Aorta (tissue), 5 donors: ENCODE data around the gene LRRC8D. TPM values are rescaled to one million over a fixed set of nuclear protein-coding genes. Genes with fewer than 3 reads are reported as not detected.

Experiments
- ATAC-seq: fragments of 200-7000 bp; cut with Tn5 transposase; one replicate; pipeline ENCODE4 v1.9.1; 2022; ENCODE audit warnings: moderate library complexity; ENCODE audit not compliant: low FRiP score
- DNase-seq, 2 donors: peaks; one replicate each; pipeline ENCODE4 v3.0.0-alpha.2; 2020
- H3K27ac ChIP-seq, 2 donors: one replicate each; pipeline ENCODE4 v1.5.1; 2013; ENCODE audit warnings: low read length in 2 of 2, mild to moderate bottlenecking in 2 of 2, moderate library complexity in 2 of 2, control low read depth in 1 of 2, inconsistent platforms in 1 of 2, low read depth in 1 of 2
- H3K27me3 ChIP-seq, 2 donors: one replicate each; pipeline ENCODE4 v1.6.1; 2013; ENCODE audit warnings: control low read depth in 1 of 2, low read length in 1 of 2, mild to moderate bottlenecking in 1 of 2, moderate library complexity in 1 of 2; ENCODE audit not compliant: insufficient read depth in 2 of 2, control insufficient read depth in 1 of 2
- H3K36me3 ChIP-seq, 2 donors: one replicate each; pipeline ENCODE4 v1.6.1; 2013; ENCODE audit warnings: control low read depth in 1 of 2, low read length in 1 of 2, mild to moderate bottlenecking in 1 of 2; ENCODE audit not compliant: insufficient read depth in 2 of 2, control insufficient read depth in 1 of 2
- H3K4me1 ChIP-seq, 2 donors: one replicate each; pipeline ENCODE4 v1.6.1; 2013; ENCODE audit warnings: low read length in 2 of 2, control low read depth in 1 of 2, mild to moderate bottlenecking in 1 of 2, moderate library complexity in 1 of 2; ENCODE audit not compliant: insufficient read depth in 2 of 2, control insufficient read depth in 1 of 2
- H3K4me3 ChIP-seq, 2 donors: one replicate each; pipeline ENCODE4 v1.5.1; 2013; ENCODE audit warnings: low read length in 2 of 2, control low read depth in 1 of 2, mild to moderate bottlenecking in 1 of 2
- H3K9me3 ChIP-seq: one replicate; pipeline ENCODE4 v1.6.1; 2013; ENCODE audit warnings: mild to moderate bottlenecking, low read length; ENCODE audit not compliant: control insufficient read depth
- WGBS, 2 donors: extraction: QIAGEN DNeasy Blood & Tissue Kit; methylation state at CpG; one replicate each; pipeline ENCODE4 v1.1.7; 2013; 5-methylcytosine and 5-hydroxymethylcytosine counted together
- intact Hi-C, 2 donors: fragments of 100-400 bp; cut with DNase I; formaldehyde crosslinking; loops; one replicate each; pipeline versions ENCODE4 v1.14.2 to v1.15.0; 2022
- polyA plus RNA-seq, 2 donors: library from polyadenylated mRNA; stranded (reverse); fragments of 200-250 nt; gene quantifications; one replicate each; pipeline ENCODE4 v1.2.3, GENCODE V29; 2013
- total RNA-seq, 2 donors: library from RNA; stranded (reverse); fragmentation: NEBNext Ultra II Directional; extraction: Animal tissue kit (Norgen Biotek cat#: 25700); gene quantifications; one replicate each; pipeline ENCODE4 v1.2.1, GENCODE V29; 2021
- donor health status: healthy with polysubstance abuse.
- donor health status: Bipolar disorder and iron deficiency.
- donor health status: DM: no; HTN: no; CAD: no.
- donor health status: DM: no; HTN: no; CAD: no.
- donor health status: DM: yes; HTN: yes; CAD: no.

The LRRC8D gene
- total and polyA plus RNA-seq, 4 donors, result 0.38 to 10.3 (median 4.0) TPM

- ATAC-seq (no peak), DNase-seq (no peak)
- no peaks in the 10 kb centered on the region for H3K4me1 ChIP-seq
- no peaks in the 10 kb centered on the region for H3K36me3 ChIP-seq
- H3K9me3 ChIP-seq, result no peaks in the 10 kb centered on the region
- no peak overlapping the region for H3K4me3 ChIP-seq
- WGBS, 2 donors, result 51 to 59% methylated on average over 5 of the region's 5 CpGs
- H3K27me3 ChIP-seq, result no peaks in the 10 kb centered on the region
- intact Hi-C loops, result no loop called here
- H3K27ac ChIP-seq, result no peak overlapping the region
These were observed 145.8 kb downstream of the LRRC8D start for GRCh38 chr1:89966656-89967055.

- ATAC-seq, result no peak
- H3K27me3 ChIP-seq, result no peaks in the 10 kb centered on the region
- 32 to 64% methylated on average over 1 of the region's 1 CpG for WGBS, 2 donors
These were observed 150.8 kb downstream of the LRRC8D start for GRCh38 chr1:89971600-89971999.

DNA sequence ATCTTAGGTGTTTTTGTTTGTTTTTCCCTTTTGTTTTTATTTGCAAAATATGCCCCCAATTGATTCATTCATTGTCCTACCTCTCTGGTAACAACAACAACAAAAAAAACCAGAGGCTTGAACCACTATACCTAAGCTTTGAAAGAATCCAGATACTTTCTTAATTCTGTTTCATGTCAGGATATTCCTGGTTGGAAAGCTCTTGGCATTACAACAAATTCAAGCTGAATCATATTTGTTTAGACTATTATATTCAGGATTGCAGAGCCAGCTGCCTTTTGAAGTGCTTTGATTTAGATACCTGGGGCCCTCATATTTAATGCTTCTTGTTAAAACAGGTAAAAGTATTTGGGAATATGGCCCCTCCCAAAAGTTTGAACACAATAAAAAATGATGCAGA lies 151.2 kb downstream of the LRRC8D start:
- H3K4me1 ChIP-seq, result no peaks in the 10 kb centered on the region
- ATAC-seq, result no peak
- DNase-seq, result no peak
- H3K27ac ChIP-seq, result no peak overlapping the region
- H3K9me3 ChIP-seq, result no peaks in the 10 kb centered on the region
- no peaks in the 10 kb centered on the region for H3K27me3 ChIP-seq
- no peaks in the 10 kb centered on the region for H3K36me3 ChIP-seq
- no peak overlapping the region for H3K4me3 ChIP-seq
- intact Hi-C loops, result no loop called here

More at GRCh38 chr1:89971600-89971999, 150.8 kb downstream of the LRRC8D start:
- no peak overlapping the region for H3K27ac ChIP-seq
- H3K4me1 ChIP-seq, result no peaks in the 10 kb centered on the region
- H3K36me3 ChIP-seq, result no peaks in the 10 kb centered on the region
- no peaks in the 10 kb centered on the region for H3K9me3 ChIP-seq
- intact Hi-C loops, result no loop called here
- DNase-seq, result no peak
- H3K4me3 ChIP-seq, result no peak overlapping the region

DNA sequence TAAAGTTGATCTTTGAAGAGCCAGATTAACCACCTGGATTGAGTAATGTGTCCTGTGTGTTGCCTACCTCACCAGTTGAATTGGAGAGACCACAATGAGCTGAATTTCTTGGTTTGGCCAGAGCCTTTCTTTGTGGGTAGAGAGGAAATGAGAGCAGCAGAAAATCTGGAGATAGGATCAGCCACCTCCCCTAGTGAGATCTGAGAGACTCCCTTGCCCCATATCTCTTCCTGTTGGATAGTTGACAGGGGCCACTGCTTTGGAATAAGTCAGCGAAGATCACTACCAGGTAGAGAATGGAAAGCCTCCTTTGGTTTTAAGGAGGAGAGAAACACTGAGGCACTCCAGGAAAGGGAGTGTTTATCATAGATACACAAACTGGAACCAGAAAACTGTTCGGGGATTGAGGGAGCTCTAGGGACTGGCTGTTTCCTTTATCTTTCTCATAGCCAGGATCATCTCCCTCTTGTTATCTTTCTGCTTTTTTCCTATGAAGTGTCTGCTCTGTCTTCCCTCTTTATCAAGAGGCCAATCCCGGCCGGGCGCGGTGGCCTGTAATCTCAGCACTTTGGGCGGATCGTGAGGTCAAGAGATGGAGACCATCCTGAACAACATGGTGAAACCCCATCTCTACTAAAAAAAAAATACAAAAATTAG lies 152.8 kb downstream of the LRRC8D start:
- Histone ChIP-seq H3K27ac (no peak overlapping the region), H3K36me3 (no peaks in the 10 kb centered on the region), H3K4me3 (no peak overlapping the region), H3K27me3 (no peaks in the 10 kb centered on the region), H3K9me3 (no peaks in the 10 kb centered on the region), H3K4me1 (no peaks in the 10 kb centered on the region)
- DNase-seq (no peak), ATAC-seq (no peak)
- WGBS, 2 donors, result 90 to 91% methylated on average over 8 of the region's 8 CpGs
- intact Hi-C loops, result no loop called here

- Histone ChIP-seq H3K9me3 (no peaks in the 10 kb centered on the region), H3K4me1 (no peaks in the 10 kb centered on the region), H3K27ac (no peak overlapping the region), H3K4me3 (no peak overlapping the region), H3K27me3 (no peaks in the 10 kb centered on the region), H3K36me3 (no peaks in the 10 kb centered on the region)
- 97% methylated on average over 4 of the region's 4 CpGs for WGBS, 2 donors
- DNase-seq (no peak), ATAC-seq (no peak)
- intact Hi-C loops, result no loop called here
These were observed 153.4 kb downstream of the LRRC8D start for GRCh38 chr1:89974256-89974655.

GRCh38 chr1:89974696-89975470 lies 154.1 kb downstream of the LRRC8D start:
- intact Hi-C loops, result no loop called here
- DNase-seq, result no peak
- Histone ChIP-seq H3K4me3 (no peak overlapping the region), H3K9me3 (no peaks in the 10 kb centered on the region), H3K36me3 (no peaks in the 10 kb centered on the region), H3K27me3 (no peaks in the 10 kb centered on the region), H3K27ac (no peak overlapping the region), H3K4me1 (no peaks in the 10 kb centered on the region)
- no peak for ATAC-seq
- 62 to 74% methylated on average over 4 of the region's 4 CpGs for WGBS, 2 donors

DNA sequence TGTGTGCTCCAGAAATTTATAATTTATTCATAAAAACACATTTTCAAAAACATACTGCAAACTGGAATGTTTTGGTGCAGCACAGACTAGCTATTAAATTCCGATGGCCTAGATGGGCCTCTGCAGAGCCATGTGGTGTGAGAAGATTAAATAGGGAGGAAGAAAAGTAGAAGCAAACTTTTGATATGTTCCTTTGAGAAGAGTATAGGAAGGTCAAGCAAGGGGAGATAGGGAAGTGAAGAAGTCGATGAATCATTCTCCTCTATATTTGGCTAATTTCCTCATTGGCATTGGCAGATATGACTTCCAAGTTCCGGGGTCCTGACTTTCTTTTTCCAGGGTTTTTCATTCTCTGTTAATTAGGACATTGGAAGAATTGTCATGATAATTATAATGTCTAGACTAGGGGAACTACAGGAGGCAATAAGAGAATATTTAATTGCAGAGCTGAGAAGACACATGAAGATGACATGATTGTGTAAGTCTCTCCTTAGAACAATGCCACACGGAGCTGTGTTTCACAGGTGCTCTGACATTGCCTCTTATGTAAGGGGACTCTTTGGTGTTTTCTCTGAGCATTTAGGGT lies 154.8 kb downstream of the LRRC8D start:
- Histone ChIP-seq H3K36me3 (no peaks in the 10 kb centered on the region), H3K4me1 (no peaks in the 10 kb centered on the region), H3K27me3 (no peaks in the 10 kb centered on the region), H3K9me3 (no peaks in the 10 kb centered on the region), H3K4me3 (no peak overlapping the region), H3K27ac (no peak overlapping the region)
- DNase-seq, result no peak
- ATAC-seq, result no peak
- 71 to 72% methylated on average over 4 of the region's 4 CpGs for WGBS, 2 donors
- intact Hi-C loops, result no loop called here

DNA sequence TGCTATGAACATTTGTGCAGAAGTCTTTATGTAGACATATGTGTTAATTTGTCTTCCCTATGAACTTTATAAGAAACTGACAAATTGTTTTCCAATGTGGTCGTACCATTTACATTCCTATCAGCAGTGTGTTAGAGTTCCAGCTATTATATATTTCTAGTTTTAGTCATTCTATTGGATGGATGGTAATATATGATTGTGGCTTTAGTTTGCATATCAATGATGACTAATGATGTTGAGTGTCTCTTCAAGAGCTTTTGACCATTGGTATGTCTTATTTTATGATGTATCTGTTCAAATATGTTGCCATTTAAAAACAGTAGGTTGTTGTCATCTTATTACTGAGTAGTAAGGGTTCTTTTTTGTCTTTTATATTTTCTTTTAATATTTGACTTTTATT lies 157.9 kb downstream of the LRRC8D start:
- ATAC-seq (no peak), DNase-seq (no peak)
- Histone ChIP-seq H3K27ac (no peak overlapping the region), H3K4me1 (no peaks in the 10 kb centered on the region), H3K4me3 (no peak overlapping the region), H3K27me3 (no peaks in the 10 kb centered on the region), H3K36me3 (no peaks in the 10 kb centered on the region), H3K9me3 (no peaks in the 10 kb centered on the region)
- WGBS, 2 donors, result 94 to 97% methylated on average over 1 of the region's 1 CpG
- intact Hi-C loops, result no loop called here

DNA sequence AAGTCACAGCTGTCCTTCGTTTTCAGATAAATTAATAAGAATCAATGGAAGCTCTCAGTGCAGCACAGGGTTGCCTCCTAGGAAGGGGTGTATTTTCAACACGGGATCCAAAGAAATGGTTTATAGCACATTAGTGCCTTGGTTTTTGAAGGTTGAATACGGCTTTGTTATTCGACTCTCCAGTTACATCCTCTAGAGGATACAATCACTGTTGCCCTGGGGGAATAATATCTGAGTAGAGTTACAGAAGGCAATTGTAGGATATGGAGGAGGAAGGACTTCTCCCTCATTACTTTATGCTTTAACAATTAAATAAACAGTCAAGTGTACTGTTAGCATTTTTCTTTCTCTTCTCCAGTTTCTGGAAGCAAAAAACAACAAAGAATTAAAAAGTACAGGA lies 159.8 kb downstream of the LRRC8D start:
- 35 to 37% methylated on average over 4 of the region's 4 CpGs for WGBS, 2 donors
- intact Hi-C loops, result no loop called here
- no peaks in the 10 kb centered on the region for H3K27me3 ChIP-seq

More for the DNA sequence above, 159.8 kb downstream of the LRRC8D start:
- H3K4me1 ChIP-seq, result no peaks in the 10 kb centered on the region
- H3K9me3 ChIP-seq, result no peaks in the 10 kb centered on the region
- no peak overlapping the region for H3K27ac ChIP-seq
- no peaks in the 10 kb centered on the region for H3K36me3 ChIP-seq
- DNase-seq (no peak), ATAC-seq (no peak)
- H3K4me3 ChIP-seq, result no peak overlapping the region
